GM19025 (cell line): ENCODE measurements around the gene DMD.
A peak's percentile ranks its signal among the peaks of the same experiment; 100 is the strongest.
"Not testable (repeated sequence)": the region's sequence is repeated elsewhere in the genome, so short reads cannot be mapped to it uniquely, and the experiment has no call there.

Source experiments
- ATAC-seq: cut with Tn5 transposase; IDR thresholded peaks from one replicate; pipeline ENCODE4 v1.9.1; 2021; ENCODE audit warnings: mild to moderate bottlenecking, low read depth, moderate library complexity; ENCODE audit not compliant: unreplicated experiment

The DMD gene

GRCh38 chrX:31661280-31661810 is 1550.0 kb downstream of the DMD start:
- ATAC-seq = no peak

- ATAC-seq = no peak
Observed at GRCh38 chrX:31658360-31658759, 1553.0 kb downstream of the DMD start.

- no peak for ATAC-seq
Observed at GRCh38 chrX:31656013-31656412, 1555.3 kb downstream of the DMD start.

DNA sequence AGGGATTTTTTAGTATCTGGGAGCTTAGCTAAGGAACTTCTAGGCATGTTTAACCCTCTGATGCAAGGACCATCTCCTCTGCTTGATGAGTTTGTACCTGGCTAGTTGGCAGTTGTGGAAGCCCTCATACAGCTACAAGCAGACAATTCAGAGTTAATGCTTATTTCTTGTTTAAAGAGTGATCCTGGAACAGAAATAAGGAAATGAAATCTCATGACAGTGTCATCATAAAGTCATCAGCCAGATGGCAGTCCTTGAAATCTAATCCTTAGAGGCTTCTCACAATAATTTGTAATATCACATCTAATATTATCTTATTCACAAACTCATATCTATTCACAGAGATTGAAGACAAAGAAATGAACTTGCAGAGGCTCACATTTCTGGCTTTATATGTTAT is 1557.9 kb downstream of the DMD start:
- ATAC-seq = no peak

DNA sequence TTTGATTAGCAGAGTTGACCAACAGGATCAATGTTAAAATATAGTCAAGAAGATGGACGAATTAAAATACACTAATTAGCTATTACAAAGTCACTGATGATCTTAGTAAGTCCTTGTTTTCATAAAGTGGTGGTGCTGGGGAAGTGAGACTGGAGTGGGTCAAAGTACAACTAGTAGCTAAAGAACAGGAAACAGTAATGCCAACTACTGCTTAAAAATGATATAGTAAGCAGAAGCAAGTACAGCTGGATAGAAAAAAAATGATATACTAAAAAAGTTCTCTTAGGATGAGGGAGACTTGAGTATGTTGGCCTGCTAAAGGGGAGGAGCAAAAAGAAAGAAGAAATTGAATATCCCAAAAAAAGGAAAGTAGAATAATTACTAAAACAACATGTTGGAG is 1558.7 kb downstream of the DMD start:
- no peak for ATAC-seq

GRCh38 chrX:31649201-31649600 is 1562.1 kb downstream of the DMD start:
- no peak for ATAC-seq

DNA sequence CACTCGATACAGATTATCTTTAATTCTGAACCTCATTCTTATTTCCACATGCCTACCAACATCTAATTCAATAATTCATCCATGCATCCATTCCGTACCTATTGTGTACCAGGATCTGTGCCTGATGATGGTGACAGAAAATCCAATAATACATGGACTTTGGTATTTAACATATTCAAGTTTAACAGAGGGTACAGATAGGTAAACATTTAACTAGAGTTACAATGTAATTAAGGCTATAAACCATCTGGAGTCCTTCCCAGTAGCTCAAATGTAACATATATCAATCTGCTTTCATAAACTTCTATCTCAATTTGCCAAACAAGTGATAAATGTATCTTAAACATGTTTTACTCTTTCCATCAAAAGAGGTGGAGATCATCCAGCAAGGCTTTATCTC is 1578.0 kb downstream of the DMD start:
- ATAC-seq = no peak

DNA sequence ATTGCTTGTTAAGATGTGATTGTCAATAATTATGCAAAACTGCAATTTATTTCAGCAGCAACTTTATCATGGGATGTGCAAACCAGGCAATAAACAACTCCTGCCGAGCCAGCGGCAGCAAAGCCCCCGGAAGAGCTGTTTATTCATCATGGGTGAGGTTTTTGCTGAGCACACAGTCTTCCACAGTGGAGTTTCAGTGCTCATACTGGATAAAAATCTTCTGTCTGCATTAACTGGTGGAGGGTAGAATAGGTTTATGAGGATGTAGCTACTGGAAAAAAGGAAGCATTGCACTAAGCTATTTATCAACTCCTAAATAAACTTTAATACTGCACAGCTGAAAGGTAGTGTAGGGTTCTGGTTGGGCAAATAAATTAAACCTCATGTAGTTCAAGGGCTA is 1582.2 kb downstream of the DMD start:
- ATAC-seq = no peak

GRCh38 chrX:31609130-31609529 is 1602.2 kb downstream of the DMD start:
- ATAC-seq = no peak

DNA sequence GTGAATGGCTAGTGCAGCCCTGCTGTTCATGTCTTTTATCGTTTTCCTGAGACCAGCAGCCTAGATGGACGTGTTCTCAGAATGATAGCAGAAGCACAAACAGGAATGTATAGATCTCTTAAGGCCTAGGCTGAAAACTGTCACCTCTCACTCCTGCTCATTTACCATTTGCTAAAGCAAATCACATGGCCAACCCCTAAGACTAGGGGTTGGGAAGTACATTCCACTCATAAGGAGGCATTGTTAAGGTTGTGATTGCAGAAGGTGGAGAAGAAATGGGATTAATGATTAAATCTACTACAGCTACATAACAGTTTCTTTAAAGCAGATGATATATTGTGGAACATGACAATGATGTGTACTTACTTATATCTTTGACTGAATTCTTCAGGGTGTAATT is 1602.7 kb downstream of the DMD start:
- no peak for ATAC-seq

GRCh38 chrX:31606771-31607170 is 1604.6 kb downstream of the DMD start:
- no peak for ATAC-seq

- ATAC-seq = peak; percentile 80
Observed at GRCh38 chrX:31604629-31605221, 1606.6 kb downstream of the DMD start.

DNA sequence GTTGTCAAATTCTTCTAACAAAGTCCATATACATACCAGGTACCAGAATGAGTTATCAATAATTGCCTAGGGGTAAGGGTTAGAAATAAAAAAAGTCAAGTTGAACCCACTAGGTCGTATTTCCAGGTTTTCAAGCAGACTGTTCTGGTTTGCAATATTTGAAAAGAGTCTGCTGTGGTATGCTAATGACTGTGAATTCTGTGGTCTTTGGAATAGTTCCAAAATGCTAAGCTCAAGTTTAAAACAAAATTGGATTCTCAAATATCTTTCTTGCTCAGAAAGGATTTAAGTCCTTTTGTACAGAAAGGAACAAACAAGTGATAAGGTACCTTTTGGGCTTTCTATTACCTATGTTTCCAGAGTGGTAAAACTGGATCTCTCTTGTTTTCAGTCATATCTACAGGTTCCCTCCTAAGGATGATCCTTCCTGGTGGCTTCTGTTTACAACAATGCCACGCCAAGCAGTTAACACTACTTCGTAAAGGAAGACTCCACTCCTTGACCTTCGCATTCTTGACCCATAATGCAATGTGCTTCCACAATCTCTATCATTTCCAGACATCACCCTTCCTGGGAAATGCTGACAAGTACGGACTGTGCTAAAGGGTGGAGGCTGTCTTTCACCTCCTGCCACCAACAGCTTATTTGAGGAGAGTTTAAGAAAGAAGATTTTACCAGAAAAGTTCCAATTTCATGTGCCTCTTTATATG is 1607.8 kb downstream of the DMD start:
- ATAC-seq = no peak

DNA sequence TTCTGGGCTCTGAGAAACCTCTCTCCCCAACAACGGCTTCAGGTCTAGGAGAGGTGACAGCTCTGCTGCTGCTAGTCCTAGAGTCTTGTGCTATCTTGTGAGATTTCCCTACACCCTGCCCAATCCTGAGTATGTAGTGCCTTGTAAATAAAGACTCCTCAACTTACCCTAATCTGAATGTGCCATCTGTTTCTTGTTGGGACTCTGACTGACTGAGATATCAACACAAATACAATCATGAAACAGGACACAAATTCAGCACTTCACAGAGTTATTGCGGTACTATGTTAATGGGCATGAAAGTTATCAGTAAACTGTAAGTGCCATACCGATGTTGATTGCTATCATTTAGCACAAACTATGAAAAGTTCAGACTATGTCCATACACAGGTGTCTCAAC is 1610.5 kb downstream of the DMD start:
- ATAC-seq = no peak

GRCh38 chrX:31593353-31593752 is 1618.0 kb downstream of the DMD start:
- ATAC-seq = no peak

DNA sequence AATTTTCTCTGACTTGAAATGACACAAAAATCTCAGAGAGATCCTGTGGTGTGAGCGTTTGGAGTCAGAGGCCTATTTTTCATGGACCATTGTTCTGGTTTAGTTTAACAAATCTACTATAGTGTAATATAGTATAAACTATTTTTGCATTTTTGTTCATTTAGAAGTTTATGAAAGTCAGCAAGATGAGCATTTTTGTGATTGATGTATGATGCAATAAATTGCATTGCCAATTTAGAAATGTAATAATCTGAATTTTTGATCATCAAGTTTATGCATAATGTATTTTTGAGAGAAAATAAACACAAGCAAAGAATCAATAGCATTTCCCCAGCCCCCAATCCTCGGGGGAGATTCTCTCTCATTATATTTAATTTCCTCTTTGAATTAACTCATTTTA is 1620.0 kb downstream of the DMD start:
- no peak for ATAC-seq

DNA sequence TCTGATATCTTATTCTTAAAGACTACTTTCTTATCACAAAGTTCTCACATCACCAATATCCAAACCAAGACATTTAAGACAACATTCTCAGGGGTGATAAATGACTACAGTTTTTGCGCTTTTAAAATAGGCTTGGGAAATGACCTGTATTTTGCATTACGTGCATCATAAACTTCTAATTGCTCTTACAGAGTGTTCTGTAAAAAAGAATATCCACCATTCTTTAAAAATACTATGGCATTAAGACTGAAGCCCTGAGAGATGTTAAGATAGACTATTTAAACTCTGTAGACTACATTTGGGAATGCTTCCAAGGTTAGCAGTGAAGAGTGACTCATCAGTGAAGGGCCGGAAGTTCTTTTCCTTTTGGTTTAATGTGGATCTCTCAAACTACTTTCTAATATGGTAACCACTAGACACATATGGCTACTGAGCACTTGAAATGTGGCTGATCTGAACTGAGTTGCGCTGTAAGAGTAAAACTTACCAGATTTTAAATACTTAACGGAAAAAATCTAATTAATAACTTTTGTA is 1620.7 kb downstream of the DMD start:
- ATAC-seq = no peak

DNA sequence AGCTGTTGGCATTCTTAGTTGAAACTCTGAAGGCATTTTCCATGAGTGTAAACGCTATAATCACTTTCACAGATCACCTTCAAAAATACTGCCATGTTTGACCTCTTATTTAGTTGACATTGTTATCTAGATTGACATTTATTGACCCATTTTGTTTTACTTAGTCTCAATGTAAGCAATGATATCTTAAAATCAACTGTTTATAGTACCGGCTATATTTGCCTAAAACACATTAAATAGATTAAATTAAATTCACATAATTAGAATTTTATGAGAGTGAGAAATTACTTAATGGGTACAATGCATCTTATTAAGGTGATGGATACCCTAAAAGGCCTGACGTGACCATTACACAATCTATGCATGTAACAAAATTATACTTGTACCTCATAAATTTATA is 1621.8 kb downstream of the DMD start:
- no peak for ATAC-seq

- ATAC-seq = no peak
Observed at GRCh38 chrX:31588355-31588754, 1623.0 kb downstream of the DMD start.

- not testable (repeated sequence) for ATAC-seq
Observed at GRCh38 chrX:31583892-31584291, 1627.5 kb downstream of the DMD start.

- no peak for ATAC-seq
Observed at GRCh38 chrX:31580726-31581125, 1630.6 kb downstream of the DMD start.

DNA sequence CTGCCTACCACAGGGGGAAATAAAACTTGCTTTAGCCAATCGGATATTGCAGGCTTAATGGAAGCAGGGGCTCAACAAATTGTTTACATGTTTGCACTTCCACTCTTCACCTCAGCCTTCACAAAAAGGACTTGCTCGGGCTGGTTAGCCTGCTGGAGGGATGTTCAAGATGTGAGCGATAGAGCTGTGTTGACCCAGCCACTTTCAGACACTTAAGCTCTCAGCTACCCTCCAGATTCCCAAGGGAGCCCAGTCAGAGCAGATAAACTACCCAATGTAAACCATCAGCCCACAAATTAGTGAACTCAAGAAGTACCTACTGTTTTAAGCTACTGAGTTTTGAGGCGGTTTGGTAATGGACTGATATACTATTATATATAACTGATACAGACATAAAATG is 1631.1 kb downstream of the DMD start:
- ATAC-seq = no peak
